Colonic mucosa (tissue), 4 donors: Measurements from ENCODE around the gene KLLN. TPM values are rescaled to one million over a fixed set of nuclear protein-coding genes. Genes with fewer than 3 reads are reported as not detected.
"Not testable (repeated sequence)": the region's sequence is repeated elsewhere in the genome, so short reads cannot be mapped to it uniquely, and the experiment has no call there.

Experiments
- DNase-seq: peaks from one replicate; pipeline ENCODE4 v3.0.0-alpha.2; 2020
- H3K27ac ChIP-seq: fragments of 200-600 bp; one replicate; pipeline ENCODE4 v1.8.0; 2021
- H3K27me3 ChIP-seq: fragments of 200-600 bp; one replicate; pipeline ENCODE4 v1.8.0; 2021
- H3K36me3 ChIP-seq: fragments of 200-600 bp; one replicate; pipeline ENCODE4 v1.8.0; 2021
- H3K4me1 ChIP-seq: fragments of 200-600 bp; one replicate; pipeline ENCODE4 v1.8.0; 2021; ENCODE audit warnings: mild to moderate bottlenecking
- H3K4me3 ChIP-seq: fragments of 200-600 bp; one replicate; pipeline ENCODE4 v1.8.0; 2021
- H3K9ac ChIP-seq, 2 donors: one replicate each; pipeline ENCODE4 v1.7.0; 2013; ENCODE audit warnings: control low read depth in 2 of 2, low read depth in 2 of 2, low read length in 2 of 2
- H3K9me3 ChIP-seq: fragments of 200-600 bp; one replicate; pipeline ENCODE4 v1.8.0; 2021
- CTCF ChIP-seq: fragments of 200-600 bp; IDR thresholded peaks from one replicate; pipeline ENCODE4 v1.8.0; 2022; ENCODE audit warnings: antibody characterized with exemption, mild to moderate bottlenecking
- intact Hi-C: fragments of 100-400 bp; cut with DNase I; formaldehyde crosslinking; loops from one replicate; pipeline ENCODE4 v1.14.1; 2022
- total RNA-seq, 2 donors: library from RNA; stranded (reverse); fragmentation: NEBNext Ultra II Directional in 1 of 2; extraction: Animal tissue kit (Norgen Biotek cat#: 25700) in 1 of 2; gene quantifications; one replicate each; pipeline ENCODE4 v1.2.1, GENCODE V29; 2021
- donor health status: healthy.
- donor health status: DM: no; HTN: no; CAD: no.
- donor health status: DM: no; HTN: no; CAD: no.

Gene KLLN
- total RNA-seq, 2 donors from 2014 or later = 1.0 to 1.8 TPM

- H3K9ac ChIP-seq = no peak overlapping the region
- no peaks in the 10 kb centered on the region for H3K4me1 ChIP-seq
- intact Hi-C loops = no loop called here
- H3K36me3 ChIP-seq = no peaks in the 10 kb centered on the region
- no peaks in the 10 kb centered on the region for H3K27me3 ChIP-seq
- no peaks in the 10 kb centered on the region for H3K9me3 ChIP-seq
- no peak overlapping the region for H3K4me3 ChIP-seq
- no peak for DNase-seq
- H3K27ac ChIP-seq = no peak overlapping the region
- no peak for TF ChIP-seq CTCF
These were observed 23.8 kb upstream of the KLLN start for GRCh38 chr10:87887146-87887545.

GRCh38 chr10:87886635-87887034, 23.3 kb upstream of the KLLN start:
- TF ChIP-seq CTCF = no peak
- DNase-seq = no peak
- Histone ChIP-seq H3K4me1 (no peaks in the 10 kb centered on the region), H3K27ac (no peak overlapping the region), H3K9me3 (no peaks in the 10 kb centered on the region), H3K9ac (no peak overlapping the region), H3K27me3 (no peaks in the 10 kb centered on the region), H3K4me3 (no peak overlapping the region), H3K36me3 (no peaks in the 10 kb centered on the region)
- intact Hi-C loops = no loop called here

GRCh38 chr10:87882555-87883294, 19.4 kb upstream of the KLLN start:
- Histone ChIP-seq H3K36me3 (no peaks in the 10 kb centered on the region), H3K9me3 (no peaks in the 10 kb centered on the region), H3K4me3 (no peak overlapping the region), H3K4me1 (no peaks in the 10 kb centered on the region), H3K27me3 (no peaks in the 10 kb centered on the region), H3K27ac (no peak overlapping the region), H3K9ac (no peak overlapping the region)
- TF ChIP-seq CTCF = no peak
- DNase-seq = no peak
- intact Hi-C loops = no loop called here

- DNase-seq, H3K36me3 ChIP-seq, H3K4me1 ChIP-seq, intact Hi-C loops, H3K27me3 ChIP-seq, H3K9ac ChIP-seq, H3K4me3 ChIP-seq, H3K9me3 ChIP-seq, H3K27ac ChIP-seq: not testable (repeated sequence)
These were observed 18.2 kb upstream of the KLLN start for GRCh38 chr10:87881373-87882059.

GRCh38 chr10:87880336-87880735, 17.0 kb upstream of the KLLN start:
- intact Hi-C loops = no loop called here
- Histone ChIP-seq H3K4me1 (no peaks in the 10 kb centered on the region), H3K27ac (no peak overlapping the region), H3K9me3 (no peaks in the 10 kb centered on the region), H3K4me3 (no peak overlapping the region), H3K36me3 (no peaks in the 10 kb centered on the region), H3K27me3 (no peaks in the 10 kb centered on the region), H3K9ac (no peak overlapping the region)
- DNase-seq = no peak
- no peak for TF ChIP-seq CTCF
